ENCODE measurements around the gene SUMF2. TPM values are rescaled to one million over a fixed set of nuclear protein-coding genes. Genes with fewer than 3 reads are reported as not detected.
"Not testable (repeated sequence)": the region's sequence is repeated elsewhere in the genome, so short reads cannot be mapped to it uniquely, and the experiment has no call there.

Gene SUMF2
- total and polyA plus RNA-seq, 2 of the 4 experiments (the other 2 are of a cell fraction): 86.2 to 97.3 TPM

DNA sequence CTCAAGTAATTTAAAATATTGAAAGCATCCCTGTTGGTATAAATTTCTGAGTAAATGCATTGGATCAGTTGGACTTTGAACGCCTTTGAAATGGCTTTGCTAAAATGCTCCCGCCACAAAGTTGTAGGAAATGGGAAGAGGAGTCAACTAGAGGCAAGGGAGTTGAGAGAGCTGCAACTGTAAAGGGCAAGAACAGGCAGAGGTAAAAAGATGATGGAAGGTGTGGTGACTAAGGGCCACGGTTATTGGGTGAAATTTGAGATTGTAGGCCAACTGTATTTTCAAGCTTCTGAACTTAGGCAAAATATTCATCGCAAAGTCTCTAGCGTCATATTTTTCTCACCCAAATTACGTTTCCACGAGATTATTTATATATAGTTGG lies 595 bp upstream of the SUMF2 start:
- in situ Hi-C loops (cut with MboI; ENCODE audit: low sequenced_read_pairs): no loop called here
- Histone ChIP-seq H4K5ac (ENCODE audit: low read depth, low read length) (peak overlapping the region; percentile 28; the same call in 1 of the 2 replicates), H3K56ac (ENCODE audit: extremely low read depth, insufficient read depth, low read length) (no peak overlapping the region), H3K9me3 (ENCODE audit: control insufficient read depth, insufficient read depth, low read length) (no peaks in the 10 kb centered on the region), H3K9me1 (ENCODE audit: insufficient read depth, low read length) (no peaks in the 10 kb centered on the region), H3K27ac (ENCODE audit: insufficient read depth, low read length) (peak overlapping the region; percentile 59), H3K14ac (replicated peaks; ENCODE audit: low read depth, low read length) (0 out of 2 replicates have a peak overlapping the region, but pooled peaks have one; percentile 36), H3K4me3 (ENCODE audit: insufficient read depth, low read depth, low read length) (no peak overlapping the region), H2BK20ac (ENCODE audit: low read depth, low read length) (peak overlapping the region; percentile 12; the same call in 1 of the 2 replicates), H4K20me1 (ENCODE audit: insufficient read depth, low read length) (peaks cover 17% of the 10 kb centered on the region; the same call in 1 of the 2 replicates), H3K18ac (ENCODE audit: low read depth, low read length) (no peak overlapping the region; the same call in 1 of the 2 replicates), H2AK5ac (ENCODE audit: low read depth, low read length) (peak overlapping the region; percentile 15; the same call in 1 of the 2 replicates), H3K4me2 (ENCODE audit: low read depth, low read length) (no peak overlapping the region; the same call in 1 of the 2 replicates), H3K23ac (ENCODE audit: low read depth, low read length) (peak overlapping the region; percentile 47; the same call in 1 of the 2 replicates), H2BK5ac (ENCODE audit: low read depth, low read length, poor library complexity, severe bottlenecking) (peak overlapping the region; percentile 77), H4K8ac (ENCODE audit: low read depth in 2 of 2, low read length in 2 of 2) (peak overlapping the region; percentile 3 to 94; a peak in 3 of 4 replicates), H4K91ac (ENCODE audit: insufficient read depth, low read depth, low read length) (peak overlapping the region; percentile 35; the same call in 1 of the 2 replicates), H2AFZ (replicated peaks; ENCODE audit: low read length, poor library complexity) (no peak overlapping the region), H3K4ac (ENCODE audit: low read depth, low read length) (peak overlapping the region; percentile 9; the same call in 1 of the 2 replicates), H3K36me3 (ENCODE audit: control insufficient read depth, insufficient read depth, low read length) (peaks cover 18% of the 10 kb centered on the region), H3K79me1 (ENCODE audit: low read depth in 1 of 2, low read length in 2 of 2) (peaks cover 12 to 33% of the 10 kb centered on the region in 2 experiments), H3K27me3 (ENCODE audit: control insufficient read depth, insufficient read depth, low read length) (no peaks in the 10 kb centered on the region), H2BK120ac (ENCODE audit: low read depth, low read length) (peak overlapping the region; percentile 56; the same call in 1 of the 2 replicates), H2AK9ac (replicated peaks; ENCODE audit: low read depth, low read length, poor library complexity) (no peak overlapping the region), H3K4me1 (ENCODE audit: control insufficient read depth, insufficient read depth, low read length) (peaks cover 9% of the 10 kb centered on the region), H2BK15ac (ENCODE audit: low read depth, low read length) (no peak overlapping the region), H3K9ac (ENCODE audit: low read depth, low read length) (peak overlapping the region; percentile 33; the same call in 1 of the 2 replicates)
- intact Hi-C loops (cut with micrococcal nuclease): loop anchor here (2.0 to 5.0 kb wide), 2 partner anchors 17 to 36 kb away; no protein-coding TSS in a partner anchor
- ChIA-PET POLR2A (ENCODE audit: unreplicated experiment) (no interaction called here), CTCF (interaction anchor here (0.6 kb wide), 1 partner anchor 75 kb away, joined by 3 read pairs; no protein-coding TSS in a partner anchor)
- dilution Hi-C loops (cut with HindIII; ENCODE audit: low sequenced_read_pairs, unreplicated experiment): no loop called here
- ATAC-seq (ENCODE audit: low read depth) (no peak), DNase-seq (no peak)
- TF ChIP-seq FOS (IDR thresholded peaks at IDR 0.05; ENCODE audit: low read depth, low read length) (no peak), NFE2L2 (IDR thresholded peaks at IDR 0.05; ENCODE audit: low read depth, low read length) (no peak), CHD1 (IDR thresholded peaks at IDR 0.05; ENCODE audit: low read depth, low read length) (no peak), MAFK (IDR thresholded peaks at IDR 0.05; ENCODE audit: low read depth, low read length) (no peak), MAZ (IDR thresholded peaks at IDR 0.05; ENCODE audit: borderline replicate concordance, low read depth, low read length) (no peak), RFX5 (IDR thresholded peaks at IDR 0.05; ENCODE audit: low read depth, low read length) (no peak), RCOR1 (IDR thresholded peaks at IDR 0.05; ENCODE audit: insufficient replicate concordance, low read length) (no peak)
- BruUV-seq (replicated peaks): TSS peak; percentile 82
- no CpG with 5 or more reads among the region's 7 CpGs for WGBS, 2 experiments (ENCODE audit: extremely low coverage in 2 of 2, insufficient read length in 1 of 2)

DNA sequence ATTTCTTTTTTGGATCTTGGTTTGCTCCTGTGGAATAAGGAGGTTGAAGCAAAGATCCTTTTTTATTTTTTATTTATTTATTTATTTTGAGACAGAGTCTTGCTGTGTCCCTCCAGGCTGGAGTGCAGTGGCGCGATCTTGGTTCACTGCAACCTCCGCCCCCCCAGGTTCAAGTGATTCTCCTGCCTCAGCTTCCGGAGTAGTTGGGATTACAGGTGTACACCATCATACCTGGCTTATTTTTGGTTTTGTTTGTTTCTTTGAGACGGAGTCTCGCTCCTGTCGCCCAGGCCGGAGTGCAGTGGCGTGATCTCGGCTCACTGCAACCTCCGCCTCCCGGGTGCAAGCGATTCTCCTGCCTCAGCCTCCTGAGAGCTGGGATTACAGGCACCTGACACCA lies 2.3 kb downstream of the SUMF2 start:
- ATAC-seq (ENCODE audit: low read depth); H2BK120ac ChIP-seq (ENCODE audit: low read depth, low read length); H4K8ac ChIP-seq (ENCODE audit: low read depth in 2 of 2, low read length in 2 of 2); H2AFZ ChIP-seq (replicated peaks; ENCODE audit: low read length, poor library complexity); H3K4me1 ChIP-seq (ENCODE audit: control insufficient read depth, insufficient read depth, low read length); DNase-seq; intact Hi-C loops (cut with micrococcal nuclease); H3K4me2 ChIP-seq (ENCODE audit: low read depth, low read length); H2BK15ac ChIP-seq (ENCODE audit: low read depth, low read length); H3K18ac ChIP-seq (ENCODE audit: low read depth, low read length); H3K14ac ChIP-seq (replicated peaks; ENCODE audit: low read depth, low read length); H2BK5ac ChIP-seq (ENCODE audit: low read depth, low read length, poor library complexity, severe bottlenecking); H3K4me3 ChIP-seq (ENCODE audit: insufficient read depth, low read depth, low read length); H2AK9ac ChIP-seq (replicated peaks; ENCODE audit: low read depth, low read length, poor library complexity); H3K56ac ChIP-seq (ENCODE audit: extremely low read depth, insufficient read depth, low read length); BruUV-seq (replicated peaks); H3K27me3 ChIP-seq (ENCODE audit: control insufficient read depth, insufficient read depth, low read length); H3K27ac ChIP-seq (ENCODE audit: insufficient read depth, low read length); dilution Hi-C loops (cut with HindIII; ENCODE audit: low sequenced_read_pairs, unreplicated experiment); H2BK20ac ChIP-seq (ENCODE audit: low read depth, low read length); H2AK5ac ChIP-seq (ENCODE audit: low read depth, low read length); H4K91ac ChIP-seq (ENCODE audit: insufficient read depth, low read depth, low read length); H3K9ac ChIP-seq (ENCODE audit: low read depth, low read length); H3K9me1 ChIP-seq (ENCODE audit: insufficient read depth, low read length); POLR2A ChIA-PET (ENCODE audit: unreplicated experiment); in situ Hi-C loops (cut with MboI; ENCODE audit: low sequenced_read_pairs); H4K5ac ChIP-seq (ENCODE audit: low read depth, low read length); H3K23ac ChIP-seq (ENCODE audit: low read depth, low read length); H3K4ac ChIP-seq (ENCODE audit: low read depth, low read length); H3K9me3 ChIP-seq (ENCODE audit: control insufficient read depth, insufficient read depth, low read length): not testable (repeated sequence)
- Histone ChIP-seq H3K79me1 (ENCODE audit: low read depth in 1 of 2, low read length in 2 of 2) (peaks cover 7 to 27% of the 10 kb centered on the region in 2 experiments), H4K20me1 (ENCODE audit: insufficient read depth, low read length) (peaks cover 14% of the 10 kb centered on the region; the same call in 1 of the 2 replicates), H3K36me3 (ENCODE audit: control insufficient read depth, insufficient read depth, low read length) (peaks cover 19% of the 10 kb centered on the region)
- CTCF ChIA-PET: interaction anchor here (2.0 kb wide), 1 partner anchor 8 kb away, joined by 7 read pairs; no protein-coding TSS in a partner anchor
- 100% methylated on average over 4 of the region's 13 CpGs; no CpG with 5 or more reads in 1 of the 2 experiments for WGBS, 2 experiments (ENCODE audit: extremely low coverage in 2 of 2, insufficient read length in 1 of 2)
